Prostate gland (tissue), 2 donors: ENCODE data around the gene MYO6. TPM values are rescaled to one million over a fixed set of nuclear protein-coding genes. Genes with fewer than 3 reads are reported as not detected.

Experiments
- DNase-seq: peaks from one replicate; pipeline ENCODE4 v3.0.0-alpha.2; 2019; ENCODE audit warnings: low spot score
- H3K27ac ChIP-seq, 2 donors: fragments of 200-600 bp; sonication (generic); 2 replicates each; pipeline ENCODE4 v1.5.1; 2017 to 2019
- H3K27me3 ChIP-seq: fragments of 200-600 bp; sonication (generic); replicated peaks from 2 replicates; pipeline ENCODE4 v1.5.1; 2019; ENCODE audit not compliant: insufficient read depth
- H3K36me3 ChIP-seq, 2 donors: fragments of 200-600 bp; sonication (generic); 1 replicate in 1 of 2; 2 replicates in 1 of 2; pipeline versions ENCODE4 v1.5.1 to v1.8.1; 2017 to 2019
- H3K4me1 ChIP-seq: fragments of 200-600 bp; sonication (generic); replicated peaks from 2 replicates; pipeline ENCODE4 v1.5.1; 2019
- H3K4me3 ChIP-seq, 2 donors: fragments of 200-600 bp; sonication (generic); 2 replicates each; pipeline ENCODE4 v1.5.1; 2017 to 2019
- H3K9me3 ChIP-seq: fragments of 200-600 bp; sonication (generic); 2 replicates; pipeline ENCODE4 v1.5.1; 2017
- CTCF ChIP-seq, 4 experiments: fragments of 200-600 bp in 2 of 4; fragments of 450-650 bp in 2 of 4; sonication (generic) in 2 of 4; IDR thresholded peaks; 1 replicate in 3 of 4; 2 replicates in 1 of 4; pipeline ENCODE4 v1.5.1; 2016 to 2019; ENCODE audit warnings: antibody characterized with exemption in 4 of 4, mild to moderate bottlenecking in 2 of 4, moderate library complexity in 2 of 4
- POLR2A ChIP-seq: fragments of 450-650 bp; IDR thresholded peaks from one replicate; pipeline ENCODE4 v1.6.1; 2016; ENCODE audit warnings: antibody characterized with exemption, mild to moderate bottlenecking
- POLR2AphosphoS5 ChIP-seq: sonication (generic); formaldehyde crosslinking; IDR thresholded peaks from one replicate; pipeline ENCODE4 v1.6.1; 2017; ENCODE audit warnings: antibody characterized with exemption
- WGBS: methylation state at CpG from one replicate; pipeline ENCODE4 v1.1.5; 2018; 5-methylcytosine and 5-hydroxymethylcytosine counted together
- intact Hi-C: fragments of 100-400 bp; cut with DNase I; formaldehyde crosslinking; loops from one replicate; pipeline ENCODE4 v1.14.2; 2022
- total RNA-seq, 2 donors: library from RNA; depleted of rRNA; stranded (reverse); fragments of >200 nt; gene quantifications; one replicate each; pipeline ENCODE4 v1.1.0, GENCODE V29; 2016

The MYO6 gene
- total RNA-seq, 2 donors from 2014 or later, result 50.1 to 58.7 TPM

GRCh38 chr6:75876152-75876551 lies 127.1 kb downstream of the MYO6 start:
- no peaks in the 10 kb centered on the region for H3K36me3 ChIP-seq
- intact Hi-C loops, result no loop called here
- H3K27me3 ChIP-seq, result no peaks in the 10 kb centered on the region
- no peaks in the 10 kb centered on the region for H3K9me3 ChIP-seq
- no peak overlapping the region for H3K27ac ChIP-seq
- no peaks in the 10 kb centered on the region for H3K4me1 ChIP-seq
- DNase-seq, result no peak
- no peak for TF ChIP-seq POLR2A
- TF ChIP-seq POLR2AphosphoS5, result no peak
- no peak for TF ChIP-seq CTCF (IDR thresholded peaks at IDR 0.05)
- no peak overlapping the region for H3K4me3 ChIP-seq

- H3K36me3 ChIP-seq, result no peaks in the 10 kb centered on the region
- no peak for DNase-seq
- no peaks in the 10 kb centered on the region for H3K27me3 ChIP-seq
- H3K9me3 ChIP-seq, result no peaks in the 10 kb centered on the region
- WGBS, result 44% methylated on average over 1 of the region's 1 CpG
- H3K4me3 ChIP-seq, result no peak overlapping the region
- no peak overlapping the region for H3K27ac ChIP-seq
- TF ChIP-seq POLR2A, result no peak
- TF ChIP-seq POLR2AphosphoS5, result peak; percentile 72
- no peaks in the 10 kb centered on the region for H3K4me1 ChIP-seq
- intact Hi-C loops, result no loop called here
These were observed 131.3 kb downstream of the MYO6 start for GRCh38 chr6:75880305-75880704.

GRCh38 chr6:75882734-75883133 lies 133.7 kb downstream of the MYO6 start:
- Histone ChIP-seq H3K27ac (no peak overlapping the region), H3K9me3 (no peaks in the 10 kb centered on the region), H3K36me3 (no peaks in the 10 kb centered on the region), H3K4me1 (no peaks in the 10 kb centered on the region), H3K27me3 (no peaks in the 10 kb centered on the region), H3K4me3 (no peak overlapping the region)
- DNase-seq, result no peak
- TF ChIP-seq POLR2A, result no peak
- TF ChIP-seq POLR2AphosphoS5, result no peak
- no peak for TF ChIP-seq CTCF (IDR thresholded peaks at IDR 0.05)
- intact Hi-C loops, result no loop called here
- WGBS, result 56% methylated on average over 2 of the region's 2 CpGs

GRCh38 chr6:75884822-75885221 lies 135.8 kb downstream of the MYO6 start:
- no peak for DNase-seq
- Histone ChIP-seq H3K4me1 (no peaks in the 10 kb centered on the region), H3K27me3 (no peaks in the 10 kb centered on the region), H3K4me3 (no peak overlapping the region), H3K36me3 (no peaks in the 10 kb centered on the region), H3K9me3 (no peaks in the 10 kb centered on the region), H3K27ac (no peak overlapping the region)
- 89% methylated on average over 2 of the region's 2 CpGs for WGBS
- intact Hi-C loops, result no loop called here
- TF ChIP-seq POLR2A (no peak), POLR2AphosphoS5 (no peak), CTCF (IDR thresholded peaks at IDR 0.05) (no peak)

- Histone ChIP-seq H3K36me3 (no peaks in the 10 kb centered on the region), H3K27me3 (no peaks in the 10 kb centered on the region), H3K27ac (no peak overlapping the region), H3K4me1 (no peaks in the 10 kb centered on the region), H3K4me3 (no peak overlapping the region), H3K9me3 (no peaks in the 10 kb centered on the region)
- no peak for DNase-seq
- TF ChIP-seq POLR2A, result no peak
- no peak for TF ChIP-seq CTCF (IDR thresholded peaks at IDR 0.05)
- TF ChIP-seq POLR2AphosphoS5, result no peak
- intact Hi-C loops, result loop anchor here (5.0 kb wide), 1 partner anchor 1565 kb away; no protein-coding TSS in a partner anchor
- WGBS, result 90% methylated on average over 8 of the region's 8 CpGs
These were observed 143.3 kb downstream of the MYO6 start for GRCh38 chr6:75892384-75892783.
